NK-92 (cell line): ENCODE measurements around the gene HAUS6.
A peak's percentile ranks its signal among the peaks of the same experiment; 100 is the strongest.
"Not testable (repeated sequence)": the region's sequence is repeated elsewhere in the genome, so short reads cannot be mapped to it uniquely, and the experiment has no call there.

Experiments
- DNase-seq: peaks from one replicate; lab custom pipeline; 2025; ENCODE audit not compliant: unreplicated experiment; lab: John Stamatoyannopoulos, UW

The HAUS6 gene

DNA sequence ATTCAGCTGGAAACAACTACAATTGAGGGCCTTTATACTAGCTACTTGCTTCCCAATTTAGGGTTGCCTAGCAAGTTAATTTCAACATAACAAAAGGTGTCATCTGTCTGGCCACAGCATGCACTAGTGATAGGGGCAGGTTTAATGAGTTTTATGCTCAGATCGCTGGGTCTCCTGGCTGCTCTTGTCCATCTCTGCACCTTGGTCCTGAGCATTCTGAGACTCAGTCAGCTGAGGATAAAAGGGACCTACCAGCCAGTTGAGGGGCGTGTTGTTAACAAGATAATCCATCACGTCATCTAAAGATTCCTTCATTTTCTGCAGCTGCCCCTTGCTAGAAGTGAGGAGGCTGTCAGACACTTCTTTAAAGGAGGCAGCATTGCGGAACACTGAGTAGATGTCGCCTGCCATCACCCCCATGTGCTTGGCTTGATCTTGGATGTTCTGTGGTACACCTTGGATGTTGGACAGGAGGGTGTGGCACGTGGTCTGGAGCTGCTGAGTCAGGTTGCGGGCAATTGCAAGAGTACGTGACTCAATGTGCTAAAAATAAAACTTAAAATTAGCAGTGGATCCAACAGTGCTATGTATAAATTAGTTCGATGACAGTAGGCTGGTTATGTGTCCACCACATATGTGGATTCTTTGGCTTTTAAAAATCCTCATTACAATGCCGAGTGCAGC is 13.5 kb upstream of the HAUS6 start:
- no peak for DNase-seq

DNA sequence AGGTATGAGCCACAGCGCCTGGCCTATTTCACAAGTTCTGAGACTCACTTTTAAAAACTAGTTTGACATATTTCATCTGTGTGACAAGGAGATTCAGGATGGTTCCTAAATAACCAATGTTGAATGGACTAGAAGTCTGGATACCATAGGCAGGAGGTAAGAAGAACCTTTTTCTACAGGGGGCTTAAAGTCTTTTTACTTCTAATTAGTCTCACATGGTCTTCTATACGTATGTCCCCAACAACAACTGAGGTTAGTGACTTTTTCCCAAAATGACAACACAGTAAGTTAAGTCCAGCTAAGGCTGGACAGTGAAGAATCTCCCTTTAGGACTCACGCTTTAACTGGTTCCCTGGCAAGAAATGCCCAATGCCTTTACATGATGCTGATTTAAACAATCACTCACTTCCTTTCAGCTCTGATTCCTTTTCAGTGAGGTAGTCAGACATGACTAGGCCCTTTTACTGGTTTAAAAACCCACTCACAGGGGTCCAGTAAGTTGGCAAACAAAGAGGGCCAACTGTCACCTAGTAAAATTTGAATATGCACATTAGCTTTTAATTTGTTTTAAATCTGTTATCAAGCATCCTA is 12.1 kb upstream of the HAUS6 start:
- DNase-seq: no peak

DNA sequence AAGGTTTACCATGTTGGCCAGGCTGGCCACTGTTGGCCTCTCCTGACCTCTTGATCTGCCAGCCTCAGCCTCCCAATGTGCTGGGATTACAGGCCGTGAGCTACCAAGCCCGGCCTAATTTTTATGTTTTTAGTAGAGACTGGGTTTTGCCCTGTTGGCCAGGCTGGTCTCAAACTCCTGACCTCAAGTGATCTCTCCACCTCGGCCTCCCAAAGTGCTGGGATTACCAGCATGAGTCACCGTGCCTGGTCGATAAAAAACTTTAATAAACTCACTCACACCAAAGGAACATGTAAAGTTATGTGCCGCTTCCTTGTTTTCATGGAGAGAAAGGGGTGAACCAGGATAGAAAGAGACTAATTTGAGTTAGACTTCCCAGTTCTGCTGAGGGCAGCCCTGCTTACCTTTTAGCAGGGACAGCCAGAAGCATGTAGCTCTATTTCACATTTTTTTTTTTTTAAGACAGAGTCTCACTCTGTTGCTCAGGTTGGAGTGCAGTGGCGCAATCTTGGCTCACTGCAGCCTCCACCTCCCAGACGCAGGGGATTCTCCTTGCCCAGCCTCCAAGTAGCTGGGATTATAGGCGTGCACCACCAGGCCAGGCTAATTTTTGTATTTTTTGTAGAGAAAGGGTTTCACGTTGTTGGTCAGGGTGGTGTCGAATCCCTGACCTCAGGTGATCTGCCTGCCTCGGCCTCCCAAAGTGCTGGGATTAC is 11.4 kb upstream of the HAUS6 start:
- no peak for DNase-seq

DNA sequence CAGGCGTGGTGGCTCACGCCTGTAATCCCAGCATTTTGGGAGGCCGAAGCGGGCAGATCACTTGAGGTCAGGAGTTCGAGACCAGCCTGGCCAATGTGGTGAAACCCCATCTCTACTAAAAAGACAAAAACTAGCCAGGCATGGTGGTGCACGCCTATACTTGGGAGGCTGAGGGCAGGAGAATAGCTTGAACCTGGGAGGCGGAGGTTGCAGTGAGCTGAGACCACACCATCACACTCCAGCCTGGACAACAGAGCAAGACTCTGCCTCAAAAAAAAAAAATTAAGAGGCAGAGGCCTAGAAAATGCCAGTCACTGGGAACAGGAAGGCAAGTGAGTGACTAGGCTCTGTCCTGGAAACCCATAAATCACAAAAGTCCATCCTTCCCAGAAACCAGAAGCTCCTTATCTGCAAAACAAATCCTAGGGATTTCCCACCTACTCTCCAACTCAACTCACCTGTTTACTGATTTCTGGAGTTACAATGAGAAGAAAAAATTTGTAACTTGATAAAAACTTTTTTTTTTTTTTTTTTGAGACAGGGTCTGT is 10.4 kb upstream of the HAUS6 start:
- not testable (repeated sequence) for DNase-seq

DNA sequence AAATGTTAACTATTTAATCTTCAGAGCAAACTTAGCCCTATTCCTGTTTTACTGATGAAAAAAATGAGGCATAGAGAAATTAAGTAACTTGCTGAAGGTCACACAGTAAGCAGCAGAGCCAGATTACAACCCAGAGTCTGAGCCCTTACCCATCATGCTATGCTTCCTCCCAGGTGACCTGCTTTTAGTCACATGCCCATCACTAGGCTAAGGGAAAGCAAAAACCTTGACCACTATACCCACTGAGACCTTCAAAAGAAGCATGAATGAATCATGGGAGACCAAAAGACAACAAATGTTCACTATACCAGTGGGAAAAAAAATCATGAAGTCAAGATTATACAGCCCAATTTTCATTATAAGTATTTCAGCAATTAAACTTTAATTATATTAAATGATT is 5.3 kb upstream of the HAUS6 start:
- no peak for DNase-seq

DNA sequence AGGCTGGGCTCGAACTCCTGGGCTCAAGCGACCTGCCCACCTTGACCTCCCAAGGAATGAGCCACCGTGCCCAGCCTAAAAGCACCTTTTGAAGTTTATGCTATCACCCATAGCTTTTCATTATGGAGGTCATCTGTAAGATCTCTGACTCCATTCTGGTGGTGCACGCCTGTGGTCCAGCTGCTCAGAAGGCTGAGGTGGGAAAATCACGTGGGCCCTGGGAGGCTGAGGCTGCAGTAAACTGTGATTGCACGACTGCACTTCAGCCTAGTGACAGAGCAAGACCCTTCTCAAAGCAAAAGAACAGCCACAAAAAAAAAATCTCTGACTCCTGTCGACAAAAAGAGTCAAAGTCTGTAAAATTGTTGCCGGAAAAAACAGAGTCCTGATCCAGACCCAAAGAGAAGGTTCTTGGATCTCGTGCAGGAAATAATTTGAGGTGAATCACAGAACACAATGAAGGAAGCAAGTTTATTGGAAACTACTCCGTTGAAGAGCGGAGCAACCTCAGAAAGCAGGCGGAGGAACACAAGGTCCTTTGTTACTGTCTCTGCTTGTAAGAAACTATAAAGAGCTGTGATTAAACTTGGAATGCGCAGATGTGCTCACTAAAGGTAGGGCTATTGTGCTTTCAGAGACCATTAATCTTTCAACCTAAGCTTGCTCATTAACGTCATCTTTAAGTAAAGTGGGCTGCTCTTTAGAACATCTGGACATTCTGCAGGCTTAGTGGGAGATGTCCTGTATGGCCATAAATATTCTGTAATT is 2.0 kb upstream of the HAUS6 start:
- no peak for DNase-seq

DNA sequence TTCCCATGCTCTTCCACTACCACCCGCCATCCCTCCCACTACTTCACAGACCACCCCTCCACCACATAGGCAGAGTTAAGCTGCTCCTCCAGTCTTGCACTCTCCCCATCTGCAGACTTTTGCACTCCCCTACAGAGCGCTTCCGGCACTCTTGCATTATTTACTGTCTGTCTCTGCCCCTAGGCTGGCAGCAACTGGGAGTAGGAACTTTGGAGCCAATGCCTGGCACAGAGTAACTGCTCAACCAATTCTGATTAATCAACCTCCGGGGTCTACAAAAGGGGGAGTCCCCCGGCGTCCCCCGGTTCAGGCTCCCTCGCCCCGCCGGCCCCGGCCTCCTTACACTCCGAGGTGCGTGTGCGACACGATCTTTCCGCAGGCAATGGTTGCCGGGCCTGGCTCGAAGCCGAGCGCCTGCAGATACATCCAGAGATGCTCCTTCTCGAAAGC is 498 bp downstream of the HAUS6 start:
- DNase-seq: no peak

DNA sequence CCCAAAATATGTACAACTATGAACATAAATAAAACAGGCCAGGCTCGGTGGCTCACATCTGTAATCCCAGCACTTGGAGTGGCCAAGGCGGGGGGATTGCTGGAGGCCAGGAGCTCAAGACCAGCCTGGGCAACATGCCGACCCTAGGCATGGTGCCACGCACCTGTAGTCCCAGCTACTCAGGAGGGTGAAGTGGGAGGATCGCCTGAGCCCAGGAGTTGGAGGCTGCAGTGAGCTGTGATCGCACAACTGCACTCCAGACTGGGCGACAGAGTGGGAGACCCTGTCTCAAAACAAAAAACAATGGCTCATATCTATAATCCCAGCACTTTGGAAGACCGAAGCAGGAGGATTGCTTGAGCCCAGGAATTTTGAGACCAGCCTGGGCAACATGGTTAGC is 1.5 kb downstream of the HAUS6 start:
- no peak for DNase-seq

DNA sequence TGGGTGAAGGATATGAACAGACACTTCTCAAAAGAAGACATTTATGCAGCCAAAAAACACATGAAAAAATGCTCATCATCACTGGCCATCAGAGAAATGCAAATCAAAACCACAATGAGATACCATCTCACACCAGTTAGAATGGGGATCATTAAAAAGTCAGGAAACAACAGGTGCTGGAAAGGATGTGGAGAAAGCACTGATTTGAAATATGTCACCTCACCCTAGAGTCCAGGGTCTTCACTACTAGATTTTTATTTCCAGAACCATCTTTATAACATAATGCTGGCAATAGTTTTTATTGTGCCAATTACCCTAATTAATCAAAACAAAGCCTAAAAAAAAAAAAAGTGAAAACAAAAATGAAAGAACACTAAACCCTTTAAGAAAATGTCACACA is 5.3 kb downstream of the HAUS6 start:
- not testable (repeated sequence) for DNase-seq

DNA sequence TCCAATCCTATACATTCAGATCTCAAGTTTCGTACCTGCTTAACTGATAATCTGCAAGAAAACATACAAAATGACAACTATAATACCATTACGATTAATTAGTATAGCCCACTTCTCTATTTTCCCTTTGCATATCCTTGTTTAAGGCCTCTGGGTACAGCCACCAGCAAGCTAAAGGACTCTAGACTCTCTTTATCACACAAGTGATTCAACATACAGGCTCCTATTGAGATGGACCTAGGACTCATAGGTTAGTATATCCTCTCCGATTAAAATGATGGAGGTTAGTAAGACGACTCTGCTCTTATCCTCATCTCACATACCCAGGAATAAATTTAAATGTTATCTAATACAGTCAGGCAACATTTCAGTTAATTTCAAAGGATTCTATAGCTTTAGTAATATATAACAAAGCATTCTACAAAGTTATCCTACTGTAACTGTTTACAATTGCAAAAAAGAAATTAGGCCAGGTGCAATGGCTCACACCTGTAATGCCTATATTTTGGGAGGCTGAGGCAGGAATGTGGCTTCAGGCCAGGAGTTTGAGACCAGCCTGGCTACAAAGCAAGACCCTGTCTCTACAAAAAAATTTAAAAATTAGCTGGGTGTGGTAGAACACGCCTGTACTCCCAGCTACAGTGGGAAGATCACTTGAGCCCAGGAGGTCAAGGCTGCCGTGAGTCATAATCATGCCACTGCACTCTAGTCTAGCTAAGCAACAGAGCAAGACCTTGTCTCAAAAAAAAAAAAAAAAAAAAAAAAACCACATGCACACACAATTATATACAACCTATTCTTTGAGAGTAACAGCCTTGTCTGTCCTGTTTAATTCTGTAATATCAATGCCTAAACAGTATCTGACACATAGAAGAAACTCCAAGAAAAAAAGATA is 15.4 kb downstream of the HAUS6 start:
- DNase-seq: no peak

DNA sequence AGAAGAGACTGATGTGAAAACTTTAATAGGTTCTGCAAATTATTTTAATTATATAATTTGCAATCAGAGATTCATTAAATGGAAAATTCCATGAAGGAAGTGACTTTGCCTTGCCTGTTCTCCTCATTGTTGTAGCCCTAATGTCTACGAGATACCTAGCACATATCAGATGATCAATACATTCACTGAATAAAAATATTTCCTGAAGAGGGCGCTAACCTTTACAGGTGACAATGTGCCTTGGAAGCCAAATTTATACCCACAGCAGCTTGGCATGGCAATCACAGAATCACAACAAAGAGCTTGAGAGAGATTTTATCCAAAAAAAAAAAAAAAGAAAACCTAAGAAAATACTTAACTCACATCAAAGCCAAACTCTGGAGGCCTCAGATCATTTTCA is 17.4 kb downstream of the HAUS6 start:
- DNase-seq: no peak

DNA sequence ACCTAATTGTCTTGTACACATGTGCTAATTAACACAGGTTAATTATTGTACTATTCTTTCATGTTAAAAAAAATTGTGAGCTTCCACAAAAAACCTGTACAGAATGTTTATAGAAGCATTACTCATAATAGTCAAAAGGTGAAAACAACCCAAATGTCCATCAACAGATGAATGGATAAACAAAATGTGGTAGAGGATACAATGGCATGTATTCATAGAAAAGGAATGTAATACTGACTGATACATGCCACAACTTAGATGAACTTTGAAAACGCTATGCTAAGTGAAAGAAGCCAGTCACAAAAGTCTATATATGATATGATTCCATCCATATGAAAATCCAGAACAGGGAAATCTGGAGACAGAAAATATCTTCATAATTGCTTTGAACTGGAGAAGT is 27.9 kb downstream of the HAUS6 start:
- no peak for DNase-seq

DNA sequence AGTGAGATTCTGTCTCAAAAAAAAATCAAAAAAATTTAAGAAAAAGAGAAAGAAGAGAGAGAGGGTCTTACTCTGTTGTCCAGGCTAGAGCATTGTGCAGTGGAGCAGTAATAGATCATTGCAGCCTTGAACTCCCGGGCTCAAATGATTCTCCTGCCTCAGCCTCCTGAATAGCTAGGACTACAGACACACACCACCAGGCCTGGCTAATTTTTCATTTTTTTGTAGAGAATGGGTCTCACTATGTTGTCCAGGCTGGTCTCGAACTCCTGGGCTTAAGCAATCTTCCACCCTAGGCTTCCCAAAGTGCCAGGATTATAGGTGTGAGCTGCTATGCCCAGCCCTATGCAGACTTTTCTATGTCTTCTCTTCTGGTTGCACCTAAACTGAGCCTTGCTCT is 28.5 kb downstream of the HAUS6 start:
- DNase-seq: no peak

DNA sequence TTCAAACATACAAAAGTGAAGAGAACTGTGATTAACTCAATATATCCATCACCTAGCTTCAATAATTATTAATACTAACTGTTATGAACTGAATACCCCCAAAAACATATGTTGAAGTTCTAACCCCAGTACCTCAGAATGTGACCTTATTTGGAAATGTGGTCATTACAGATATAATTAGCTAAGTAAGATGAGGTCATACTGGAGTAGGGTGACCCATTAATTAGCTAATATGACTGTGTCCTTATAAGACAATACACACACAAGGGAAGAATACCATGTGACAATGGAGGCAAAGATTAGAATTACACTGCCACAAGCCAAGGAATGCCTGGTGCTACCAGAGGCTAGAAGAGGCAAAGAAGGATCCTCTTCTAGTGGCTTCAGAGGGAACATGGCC is 45.7 kb downstream of the HAUS6 start:
- DNase-seq: no peak

DNA sequence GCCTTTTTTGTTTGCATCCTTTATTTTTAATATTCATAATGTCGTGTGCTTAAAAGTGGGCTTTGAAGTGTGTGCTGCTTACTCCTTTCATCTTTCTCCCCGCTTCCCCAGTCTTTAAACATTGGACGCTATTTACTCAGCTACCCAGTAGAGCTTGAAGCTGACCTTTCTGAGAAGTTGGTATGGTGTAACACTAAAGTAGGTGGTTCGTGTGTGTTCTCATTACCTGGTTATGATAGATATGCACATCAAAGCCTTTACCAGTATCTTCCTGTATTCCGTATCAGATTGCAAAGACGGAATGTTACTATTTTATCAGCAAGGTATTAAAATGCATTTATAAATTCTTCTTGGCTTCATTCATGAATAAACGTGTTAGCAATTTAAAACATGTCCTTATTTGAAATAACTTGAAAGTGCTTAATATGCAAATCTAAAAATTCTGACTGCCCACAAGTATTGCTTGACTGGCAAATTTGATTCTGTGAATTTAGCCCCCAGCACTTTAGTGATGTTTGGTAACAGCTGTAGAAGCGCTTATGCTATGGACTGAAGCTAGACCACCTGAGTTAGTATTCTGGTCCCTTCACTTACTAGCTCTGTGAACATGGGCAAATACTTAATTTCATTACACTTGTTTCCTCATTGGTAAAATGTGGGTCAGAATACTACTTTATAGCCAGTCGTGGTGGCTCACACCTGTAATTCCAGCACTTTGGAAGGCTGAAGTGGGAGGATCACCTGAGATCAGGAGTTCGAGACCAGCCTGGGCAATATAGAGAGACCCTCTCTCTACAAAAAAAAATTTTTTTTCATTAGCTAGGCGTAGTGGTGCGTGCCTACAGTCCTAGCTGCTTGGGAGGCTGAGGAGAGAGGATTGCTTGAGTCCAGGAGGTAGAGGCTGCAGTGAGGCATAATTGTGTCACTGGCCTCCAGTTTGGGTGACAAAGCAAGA is 51.8 kb downstream of the HAUS6 start:
- DNase-seq: no peak

DNA sequence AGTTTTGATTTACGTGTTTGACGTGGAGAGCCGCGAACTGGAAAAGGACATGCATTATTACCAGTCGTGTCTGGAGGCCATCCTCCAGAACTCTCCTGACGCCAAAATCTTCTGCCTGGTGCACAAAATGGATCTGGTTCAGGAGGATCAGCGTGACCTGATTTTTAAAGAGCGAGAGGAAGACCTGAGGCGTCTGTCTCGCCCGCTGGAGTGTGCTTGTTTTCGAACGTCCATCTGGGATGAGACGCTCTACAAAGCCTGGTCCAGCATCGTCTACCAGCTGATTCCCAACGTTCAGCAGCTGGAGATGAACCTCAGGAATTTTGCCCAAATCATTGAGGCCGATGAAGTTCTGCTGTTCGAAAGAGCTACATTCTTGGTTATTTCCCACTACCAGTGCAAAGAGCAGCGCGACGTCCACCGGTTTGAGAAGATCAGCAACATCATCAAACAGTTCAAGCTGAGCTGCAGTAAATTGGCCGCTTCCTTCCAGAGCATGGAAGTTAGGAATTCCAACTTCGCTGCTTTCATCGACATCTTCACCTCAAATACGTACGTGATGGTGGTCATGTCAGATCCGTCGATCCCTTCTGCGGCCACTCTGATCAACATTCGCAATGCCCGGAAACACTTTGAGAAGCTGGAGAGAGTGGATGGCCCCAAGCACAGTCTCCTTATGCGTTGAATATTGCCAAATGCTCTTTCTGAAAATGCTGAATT is 52.6 kb downstream of the HAUS6 start:
- no peak for DNase-seq

DNA sequence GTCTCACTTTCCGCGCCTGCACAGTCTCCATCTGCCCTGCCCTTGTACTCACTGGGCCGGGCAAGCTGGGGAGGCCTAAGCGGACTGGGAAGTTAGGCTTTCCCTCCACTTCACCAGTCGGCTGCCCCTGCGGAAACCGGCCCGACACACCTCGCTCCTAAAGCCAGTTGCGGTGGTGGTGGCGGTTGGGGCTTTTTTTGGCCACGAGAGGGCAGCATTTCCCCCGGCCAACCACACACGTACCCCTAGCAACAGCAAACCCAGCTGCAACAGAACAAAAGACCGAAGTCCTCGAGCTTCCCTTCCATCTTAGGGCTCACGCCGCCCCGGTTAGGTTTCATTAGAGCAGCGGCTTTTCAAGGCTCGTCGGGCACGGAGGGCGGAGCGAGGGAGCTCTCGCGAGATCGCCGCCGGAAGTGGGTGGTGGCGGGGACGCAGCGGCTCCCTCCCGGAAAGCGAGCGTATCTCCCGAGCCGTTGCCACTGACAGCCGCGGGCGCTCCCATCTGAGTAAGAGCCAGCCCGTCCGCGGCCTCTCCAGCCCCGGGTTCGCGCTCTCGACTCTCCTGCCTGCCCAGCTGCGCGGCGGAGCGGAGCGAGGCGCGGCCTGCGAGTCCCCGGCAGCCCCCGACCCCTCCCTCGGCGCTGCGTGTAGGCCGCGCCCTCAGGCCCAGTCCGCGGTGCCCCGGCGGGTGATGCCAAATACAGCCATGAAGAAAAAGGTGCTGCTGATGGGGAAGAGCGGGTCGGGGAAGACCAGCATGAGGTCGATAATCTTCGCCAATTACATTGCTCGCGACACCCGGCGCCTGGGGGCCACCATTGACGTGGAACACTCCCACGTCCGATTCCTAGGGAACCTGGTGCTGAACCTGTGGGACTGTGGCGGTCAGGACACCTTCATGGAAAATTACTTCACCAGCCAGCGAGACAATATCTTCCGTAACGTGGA is 53.5 kb downstream of the HAUS6 start, which contains the start of gene RRAGA:
Gene RRAGA, plus strand, starts transcription at position 462 of the 951 bp plus-strand sequence. Its CDS starts 233 bp downstream, at position 695.
- peak; percentile 54 for DNase-seq
